A673 (cell line): ENCODE results near the gene CELSR1. TPM values are rescaled to one million over a fixed set of nuclear protein-coding genes. Genes with fewer than 3 reads are reported as not detected.

Experiments used
- BruUV-seq: library from RNA; stranded (reverse); fragments of 400-500 nt; replicated peaks from 2 replicates; lab custom pipeline; 2021; lab: Mats Ljungman, UMichigan
- CTCF ChIA-PET: fragments of 300-600 bp; sonication (Branson Sonifier 250); formaldehyde crosslinking; loops from one replicate; lab custom pipeline; 2022; ENCODE audit warnings: antibody characterized with exemption; lab: Charles Lee
- POLR2A ChIA-PET: fragments of 300-600 bp; sonication (Branson Sonifier 250); formaldehyde crosslinking; loops from one replicate; lab custom pipeline; 2022; ENCODE audit warnings: antibody characterized with exemption; ENCODE audit not compliant: low non-redundant PET; lab: Charles Lee
- DNase-seq: peaks from one replicate; pipeline ENCODE4 v3.0.0-alpha.2; 2015; ENCODE audit warnings: low spot score
- H3K27ac ChIP-seq: fragments of 200-600 bp; sonication (generic); 2 replicates; pipeline ENCODE4 v1.5.1; 2016; ENCODE audit warnings: mixed run types, low read depth, mild to moderate bottlenecking, mixed read lengths, antibody characterized with exemption, low read length; ENCODE audit not compliant: poor library complexity, severe bottlenecking
- H3K27me3 ChIP-seq: fragments of 200-600 bp; sonication (generic); replicated peaks from 2 replicates; pipeline ENCODE4 v1.6.1; 2017; ENCODE audit warnings: mixed run types, low read depth, mild to moderate bottlenecking, mixed read lengths, antibody characterized with exemption, low read length; ENCODE audit not compliant: insufficient read depth, poor library complexity
- H3K36me3 ChIP-seq: fragments of 200-600 bp; sonication (generic); 2 replicates; pipeline ENCODE4 v1.6.1; 2016; ENCODE audit warnings: mixed run types, mild to moderate bottlenecking, mixed read lengths, antibody characterized with exemption, low read length; ENCODE audit not compliant: insufficient read depth, poor library complexity, severe bottlenecking
- H3K4me1 ChIP-seq: fragments of 200-600 bp; sonication (generic); 2 replicates; pipeline ENCODE4 v1.6.1; 2017; ENCODE audit warnings: mixed run types, mild to moderate bottlenecking, mixed read lengths, antibody characterized with exemption, low read length; ENCODE audit not compliant: insufficient read depth, poor library complexity, severe bottlenecking
- H3K4me3 ChIP-seq: fragments of 200-600 bp; sonication (generic); 2 replicates; pipeline ENCODE4 v1.5.1; 2016; ENCODE audit warnings: low read depth, mixed run types, mild to moderate bottlenecking, mixed read lengths, low read length; ENCODE audit not compliant: poor library complexity, severe bottlenecking
- H3K9me3 ChIP-seq: fragments of 200-600 bp; sonication (generic); 2 replicates; pipeline ENCODE4 v1.6.1; 2016; ENCODE audit warnings: mixed run types, low read depth, mild to moderate bottlenecking, mixed read lengths, antibody characterized with exemption, low read length; ENCODE audit not compliant: poor library complexity, severe bottlenecking
- CTCF ChIP-seq: fragments of 300-800, 200-600 bp; sonication (generic); conservative IDR thresholded peaks from 2 replicates; pipeline ENCODE4 v1.5.1; 2017; ENCODE audit warnings: low read depth, mild to moderate bottlenecking, antibody characterized with exemption, low read length, moderate library complexity, mixed read lengths
- EZH2 ChIP-seq: fragments of 200-600 bp; sonication (generic); IDR thresholded peaks from 2 replicates; pipeline ENCODE4 v1.6.1; 2017; ENCODE audit warnings: borderline replicate concordance, low read depth, mild to moderate bottlenecking, mixed read lengths, antibody characterized with exemption, low read length; ENCODE audit not compliant: poor library complexity, severe bottlenecking
- intact Hi-C: fragments of 100-400 bp; cut with micrococcal nuclease; formaldehyde crosslinking; loops from one replicate; pipeline ENCODE4 v1.10.0; 2022; ENCODE audit not compliant: unreplicated experiment
- total RNA-seq: library from RNA; stranded (reverse); gene quantifications from 2 replicates; pipeline ENCODE4 v1.2.3, GENCODE V29; 2021

CELSR1 gene
- total RNA-seq, 1 experiment from 2014 or later: 2.3 TPM

- no peak for TF ChIP-seq CTCF
- Histone ChIP-seq H3K27me3 (no peaks in the 10 kb centered on the region), H3K36me3 (peaks cover 80% of the 10 kb centered on the region), H3K4me3 (no peak overlapping the region), H3K27ac (no peak overlapping the region), H3K9me3 (no peaks in the 10 kb centered on the region), H3K4me1 (no peaks in the 10 kb centered on the region)
- ChIA-PET CTCF (no interaction called here), POLR2A (interaction anchor here (0.6 kb wide), 1 partner anchor 22 kb away, joined by 3 read pairs; no protein-coding TSS in a partner anchor)
- no TSS peak for BruUV-seq
- intact Hi-C loops: no loop called here
- DNase-seq: no peak
Measured at GRCh38 chr22:46320166-46320710, 217.2 kb downstream of the CELSR1 start.

- H3K27ac ChIP-seq: no peak overlapping the region
- H3K4me1 ChIP-seq: no peaks in the 10 kb centered on the region
- H3K9me3 ChIP-seq: no peaks in the 10 kb centered on the region
- POLR2A ChIA-PET: no interaction called here
- peaks cover 79% of the 10 kb centered on the region for H3K36me3 ChIP-seq
- DNase-seq: no peak
- no peak overlapping the region for H3K4me3 ChIP-seq
- TF ChIP-seq EZH2 (no peak), CTCF (no peak)
- intact Hi-C loops: no loop called here
- CTCF ChIA-PET: no interaction called here
- no TSS peak for BruUV-seq
- no peaks in the 10 kb centered on the region for H3K27me3 ChIP-seq
Measured at GRCh38 chr22:46319319-46319718, 218.1 kb downstream of the CELSR1 start.

GRCh38 chr22:46318576-46318975 is 218.8 kb downstream of the CELSR1 start:
- intact Hi-C loops: no loop called here
- BruUV-seq: no TSS peak

More at GRCh38 chr22:46318576-46318975, 218.8 kb downstream of the CELSR1 start:
- TF ChIP-seq EZH2 (no peak), CTCF (no peak)
- no peak overlapping the region for H3K27ac ChIP-seq
- ChIA-PET POLR2A (no interaction called here), CTCF (no interaction called here)
- no peaks in the 10 kb centered on the region for H3K4me1 ChIP-seq
- H3K36me3 ChIP-seq: peaks cover 80% of the 10 kb centered on the region
- no peaks in the 10 kb centered on the region for H3K27me3 ChIP-seq
- DNase-seq: no peak
- no peaks in the 10 kb centered on the region for H3K9me3 ChIP-seq
- no peak overlapping the region for H3K4me3 ChIP-seq
